Ovary (tissue), 9 donors: ENCODE measurements around the gene POLD1. TPM values are rescaled to one million over a fixed set of nuclear protein-coding genes. Genes with fewer than 3 reads are reported as not detected.

Experiments
- DNase-seq, 5 donors: peaks; one replicate each; pipeline ENCODE4 v3.0.0-alpha.2; 2019 to 2020
- H3K27ac ChIP-seq, 2 donors: fragments of 200-600 bp; one replicate each; pipeline versions ENCODE4 v1.5.1 to v1.8.0; 2019 to 2022
- H3K27me3 ChIP-seq: fragments of 200-600 bp; one replicate; pipeline ENCODE4 v1.8.0; 2022
- H3K36me3 ChIP-seq: fragments of 200-600 bp; sonication (generic); one replicate; pipeline ENCODE4 v1.5.1; 2019
- H3K4me1 ChIP-seq: one replicate; pipeline ENCODE4 v1.8.1; 2013; ENCODE audit warnings: mild to moderate bottlenecking, moderate library complexity; ENCODE audit not compliant: insufficient read depth
- H3K4me3 ChIP-seq: fragments of 200-600 bp; sonication (generic); one replicate; pipeline ENCODE4 v1.5.1; 2017
- H3K9me3 ChIP-seq, 2 donors: fragments of 200-600 bp in 1 of 2; sonication (generic) in 1 of 2; one replicate each; pipeline versions ENCODE4 v1.5.1 to v1.8.1; 2013 to 2019; ENCODE audit warnings: mild to moderate bottlenecking in 1 of 2, moderate library complexity in 1 of 2
- CTCF ChIP-seq, 3 donors: fragments of 450-650 bp in 2 of 3; fragments of 200-600 bp in 1 of 3; IDR thresholded peaks; one replicate each; pipeline versions ENCODE4 v1.5.1 to v1.8.0; 2016 to 2022; ENCODE audit warnings: antibody characterized with exemption in 3 of 3, mild to moderate bottlenecking in 1 of 3
- EP300 ChIP-seq: sonication (generic); formaldehyde crosslinking; IDR thresholded peaks from one replicate; pipeline ENCODE4 v1.6.1; 2017; ENCODE audit warnings: antibody characterized with exemption
- POLR2A ChIP-seq: fragments of 450-650 bp; IDR thresholded peaks from one replicate; pipeline ENCODE4 v1.6.1; 2017; ENCODE audit warnings: antibody characterized with exemption, mild to moderate bottlenecking, moderate library complexity
- WGBS, 3 donors: extraction: QIAGEN DNeasy Blood & Tissue Kit in 1 of 3; methylation state at CpG; one replicate each; pipeline versions ENCODE4 v1.1.5 to v1.1.7; 2013 to 2017; 5-methylcytosine and 5-hydroxymethylcytosine counted together
- intact Hi-C, 4 donors: fragments of 100-400 bp; cut with DNase I; formaldehyde crosslinking; loops; one replicate each; pipeline versions ENCODE4 v1.11.0 to v1.15.1; 2022 to 2023
- polyA plus RNA-seq, 2 donors: library from polyadenylated mRNA; stranded (reverse); fragments of 200-250 nt in 1 of 2; fragments of 350-450 nt in 1 of 2; fragmentation: Illumina TruSeq in 1 of 2; extraction: RNeasy Lipid Tissue Mini Kit (QIAGEN cat#74804) in 1 of 2; gene quantifications; one replicate each; pipeline ENCODE4 v1.2.3, GENCODE V29; 2013 to 2014
- total RNA-seq, 7 donors: library from RNA; depleted of rRNA in 2 of 7; stranded (reverse); fragments of >200 nt in 2 of 7; fragmentation: NEBNext Ultra II Directional in 3 of 7; extraction: Animal tissue kit (Norgen Biotek cat#: 25700) in 3 of 7; gene quantifications; one replicate each; pipeline versions ENCODE4 v1.1.0 to v1.2.4, GENCODE V29; 2016 to 2023
- donor health status: DM: no; HTN: no; CAD: no; lungs with moderate emphysema.
- donor health status: DM: no; HTN: no; CAD: no.
- donor health status: Bipolar disorder and iron deficiency.
- donor health status: DM: yes; HTN: yes; CAD: no.
- donor health status: DM: no; HTN: no; CAD: no.
- donor health status: DM: yes; HTN: yes; CAD: no.

The POLD1 gene
- total and polyA plus RNA-seq, 9 donors, result 0.52 to 25.2 (median 17.1) TPM

GRCh38 chr19:50358483-50359327 is 25.4 kb upstream of the POLD1 start:
- Histone ChIP-seq H3K4me3 (peak overlapping the region; percentile 46), H3K27ac (peak overlapping the region; percentile 63 to 74)
- WGBS, 3 donors, result 28 to 36% (median 33%) methylated on average over 54 of the region's 54 CpGs

GRCh38 chr19:50359328-50359818 is 24.8 kb upstream of the POLD1 start:
- no peak overlapping the region for H3K4me3 ChIP-seq
- TF ChIP-seq POLR2A (no peak), EP300 (no peak), CTCF (IDR thresholded peaks at IDR 0.05) (no peak)
- 94 to 95% (median 94%) methylated on average over 11 of the region's 11 CpGs for WGBS, 3 donors
- H3K27ac ChIP-seq, result no peak overlapping the region
- no peaks in the 10 kb centered on the region for H3K27me3 ChIP-seq
- H3K36me3 ChIP-seq, result no peaks in the 10 kb centered on the region
- peaks cover 2% of the 10 kb centered on the region for H3K4me1 ChIP-seq
- intact Hi-C loops, result loop anchor here in 2 of 4 donors (5.0 kb wide), 2 partner anchors 58 to 423 kb away; partner anchors contain the start of gene SPIB (in 1 of the 2)
- H3K9me3 ChIP-seq, result no peaks in the 10 kb centered on the region
- no peak for DNase-seq

More at GRCh38 chr19:50358483-50359327, 25.4 kb upstream of the POLD1 start:
- H3K4me1 ChIP-seq, result peaks cover 2% of the 10 kb centered on the region
- intact Hi-C loops, result loop anchor here in 2 of 4 donors (5.0 kb wide), 2 partner anchors 59 to 424 kb away; partner anchors contain the start of gene SPIB (in 1 of the 2)
- DNase-seq, result peak; percentile 74 to 89 (median 83)
- H3K27me3 ChIP-seq, result no peaks in the 10 kb centered on the region
- H3K9me3 ChIP-seq, result no peaks in the 10 kb centered on the region
- no peaks in the 10 kb centered on the region for H3K36me3 ChIP-seq
- TF ChIP-seq POLR2A, result peak; percentile 47
- no peak for TF ChIP-seq EP300

GRCh38 chr19:50361290-50362029 is 22.7 kb upstream of the POLD1 start:
- WGBS, 3 donors, result 82 to 89% (median 87%) methylated on average over 7 of the region's 7 CpGs
- no peaks in the 10 kb centered on the region for H3K27me3 ChIP-seq
- DNase-seq, result no peak
- H3K4me1 ChIP-seq, result peaks cover 2% of the 10 kb centered on the region
- H3K4me3 ChIP-seq, result no peak overlapping the region
- H3K36me3 ChIP-seq, result no peaks in the 10 kb centered on the region
- no peaks in the 10 kb centered on the region for H3K9me3 ChIP-seq
- no peak overlapping the region for H3K27ac ChIP-seq
- TF ChIP-seq POLR2A, result no peak
- TF ChIP-seq EP300, result no peak
- no peak for TF ChIP-seq CTCF (IDR thresholded peaks at IDR 0.05)
- intact Hi-C loops, result loop anchor here (5.0 to 10.0 kb wide), 5 partner anchors 53 to 421 kb away; partner anchors contain the start of genes CLEC11A (in 1 of the 4) and SPIB (in 1 of the 4)

GRCh38 chr19:50362030-50362412 is 22.1 kb upstream of the POLD1 start:
- TF ChIP-seq CTCF (IDR thresholded peaks at IDR 0.05) (no peak), POLR2A (no peak), EP300 (no peak)
- Histone ChIP-seq H3K27ac (no peak overlapping the region), H3K27me3 (no peaks in the 10 kb centered on the region), H3K9me3 (no peaks in the 10 kb centered on the region), H3K4me3 (no peak overlapping the region), H3K36me3 (no peaks in the 10 kb centered on the region), H3K4me1 (peaks cover 2% of the 10 kb centered on the region)
- WGBS, 3 donors, result 82 to 85% (median 83%) methylated on average over 7 of the region's 7 CpGs
- no peak for DNase-seq
- intact Hi-C loops, result loop anchor here (5.0 to 10.0 kb wide), 5 partner anchors 53 to 420 kb away; partner anchors contain the start of genes CLEC11A (in 1 of the 4) and SPIB (in 1 of the 4)
